ENCODE data around the gene RBM23.
"Not testable (repeated sequence)": the region's sequence is repeated elsewhere in the genome, so short reads cannot be mapped to it uniquely, and the experiment has no call there.

The RBM23 gene
- 56.8 to 101 (median 80.5) reads per million in 18 experiments for total RNA-seq

DNA sequence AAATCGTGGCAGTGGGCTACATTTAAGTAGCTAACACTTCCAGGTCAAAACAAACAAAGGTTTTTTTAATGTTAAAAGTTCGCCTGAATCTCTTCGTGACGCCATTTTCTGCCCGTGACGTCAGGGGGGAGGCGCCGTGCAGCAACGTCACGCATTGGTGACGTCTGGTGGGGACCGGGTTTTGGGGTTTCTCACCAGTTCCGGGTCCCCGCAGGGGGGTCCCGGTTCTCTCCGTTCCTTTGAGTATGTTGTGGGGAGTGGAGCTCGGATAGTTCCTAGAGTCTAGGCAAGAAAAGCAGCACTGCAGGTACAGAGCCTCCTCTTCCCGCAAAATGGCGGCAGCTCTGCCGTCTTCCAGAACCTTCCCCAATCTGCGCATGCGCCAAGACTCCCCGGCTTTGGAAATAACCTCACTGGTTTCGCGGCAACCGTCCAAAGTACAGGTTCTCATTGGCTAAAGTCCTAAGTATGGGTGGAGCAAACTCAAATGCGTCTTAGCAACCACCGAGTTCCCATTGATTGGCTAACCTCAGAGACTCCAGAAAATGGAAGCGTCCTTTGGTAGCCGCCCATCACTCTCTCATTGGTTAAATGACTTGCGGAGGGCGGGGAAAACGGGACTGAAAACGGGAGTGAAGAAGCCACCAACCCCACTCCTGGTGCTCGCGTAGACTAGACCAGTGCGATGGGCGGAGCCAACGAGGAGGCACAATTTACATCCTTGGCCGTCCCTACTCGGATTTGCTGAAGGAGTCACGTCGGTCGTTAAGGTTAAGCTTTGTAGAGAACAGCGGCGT is at the start of gene RBM23:
RBM23 (minus strand) TSS at position 346 of the 797 bp plus-strand sequence.
- DNase-seq: peak; percentile 100

DNA sequence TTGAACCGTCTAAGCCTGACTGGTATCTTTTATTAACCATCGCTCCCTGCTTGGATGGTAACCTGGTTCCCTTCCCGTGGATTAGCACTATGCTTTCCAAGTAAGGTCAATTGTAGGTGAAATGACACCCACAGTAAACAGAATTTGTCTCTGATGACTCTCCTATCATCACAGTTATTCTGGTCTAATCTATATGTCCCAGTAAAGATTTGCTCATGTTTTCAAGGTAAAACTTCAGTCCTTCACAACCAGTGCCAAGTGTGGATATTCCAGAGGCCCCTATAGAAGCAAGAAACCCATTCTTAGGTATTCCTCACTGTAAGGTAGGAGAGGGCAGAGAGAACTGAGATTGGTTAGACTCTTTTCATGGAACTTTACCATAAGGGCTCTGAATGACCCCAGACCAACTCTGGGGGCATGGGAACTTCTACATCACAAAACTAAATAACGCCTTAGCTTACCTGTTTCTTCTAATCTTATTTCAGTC is 47.9 kb upstream of the RBM23 start:
- DNase-seq: no peak

DNA sequence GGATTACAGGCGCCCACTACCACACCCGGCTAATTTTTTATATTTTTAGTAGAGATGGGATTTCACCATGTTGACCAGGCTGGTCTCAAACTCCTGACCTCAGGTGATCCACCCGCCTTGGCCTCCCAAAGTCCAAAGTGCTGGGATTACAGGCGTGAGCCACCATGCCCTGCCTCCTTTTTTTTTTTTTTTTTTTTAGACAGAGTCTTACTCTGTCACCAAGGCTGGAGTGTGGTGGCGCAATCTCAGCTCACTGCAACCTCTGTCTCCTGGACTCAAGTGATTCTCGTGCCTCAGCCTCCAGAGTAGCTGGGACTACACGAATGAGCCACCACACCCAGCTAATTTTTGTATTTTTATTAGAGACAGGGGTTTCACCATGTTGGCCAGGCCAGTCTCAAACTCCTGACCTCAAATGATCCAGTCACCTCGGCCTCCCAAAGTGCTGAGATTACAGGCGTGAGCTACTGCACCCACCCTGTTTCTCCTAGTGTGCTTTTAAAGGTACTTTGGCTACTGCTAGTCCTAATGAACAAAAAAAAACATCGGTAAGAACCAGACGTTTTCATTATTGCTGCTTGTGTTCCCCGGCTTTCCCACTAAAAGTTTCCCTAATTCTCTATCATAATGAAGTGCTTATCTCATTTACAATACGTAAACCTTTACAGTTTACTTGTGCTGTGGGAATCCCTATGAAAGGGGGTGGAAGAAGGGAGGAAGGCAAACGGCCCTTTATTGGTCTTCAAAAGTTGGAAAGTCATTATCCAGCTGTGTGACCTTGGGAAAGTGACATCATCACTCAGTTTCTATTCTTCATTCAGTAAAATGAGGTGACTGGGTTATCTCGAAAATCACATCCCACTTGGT is 47.2 kb upstream of the RBM23 start:
- not testable (repeated sequence) for DNase-seq

DNA sequence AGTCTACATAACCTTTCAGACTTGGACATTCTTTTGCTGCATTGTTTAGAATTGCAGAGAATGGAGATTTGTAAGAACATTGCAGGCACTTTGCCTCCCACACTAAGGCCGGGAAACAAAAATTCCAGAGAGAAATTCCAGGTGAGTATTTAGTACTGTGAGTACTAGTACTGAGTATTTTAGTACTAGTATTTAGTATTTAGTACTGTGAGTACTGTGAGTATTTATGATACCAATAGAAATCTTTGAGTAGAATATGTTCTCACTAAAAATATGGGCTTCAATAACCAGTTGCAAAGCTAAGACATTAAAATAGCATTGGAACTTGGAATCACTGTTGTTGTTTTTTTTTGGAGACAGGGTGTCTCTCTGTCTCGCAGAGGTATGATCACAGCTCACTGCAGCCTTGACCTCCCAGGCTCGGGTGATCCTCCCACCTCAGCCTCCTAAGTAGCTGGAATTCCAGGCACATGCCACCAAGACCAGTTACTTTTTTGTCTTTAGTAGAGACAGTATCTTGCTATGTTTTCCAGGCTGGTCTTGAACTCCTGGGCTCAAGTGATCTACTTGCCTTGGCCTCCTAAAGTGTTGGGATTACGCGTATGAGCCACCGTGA is 43.2 kb upstream of the RBM23 start:
- no peak for DNase-seq

DNA sequence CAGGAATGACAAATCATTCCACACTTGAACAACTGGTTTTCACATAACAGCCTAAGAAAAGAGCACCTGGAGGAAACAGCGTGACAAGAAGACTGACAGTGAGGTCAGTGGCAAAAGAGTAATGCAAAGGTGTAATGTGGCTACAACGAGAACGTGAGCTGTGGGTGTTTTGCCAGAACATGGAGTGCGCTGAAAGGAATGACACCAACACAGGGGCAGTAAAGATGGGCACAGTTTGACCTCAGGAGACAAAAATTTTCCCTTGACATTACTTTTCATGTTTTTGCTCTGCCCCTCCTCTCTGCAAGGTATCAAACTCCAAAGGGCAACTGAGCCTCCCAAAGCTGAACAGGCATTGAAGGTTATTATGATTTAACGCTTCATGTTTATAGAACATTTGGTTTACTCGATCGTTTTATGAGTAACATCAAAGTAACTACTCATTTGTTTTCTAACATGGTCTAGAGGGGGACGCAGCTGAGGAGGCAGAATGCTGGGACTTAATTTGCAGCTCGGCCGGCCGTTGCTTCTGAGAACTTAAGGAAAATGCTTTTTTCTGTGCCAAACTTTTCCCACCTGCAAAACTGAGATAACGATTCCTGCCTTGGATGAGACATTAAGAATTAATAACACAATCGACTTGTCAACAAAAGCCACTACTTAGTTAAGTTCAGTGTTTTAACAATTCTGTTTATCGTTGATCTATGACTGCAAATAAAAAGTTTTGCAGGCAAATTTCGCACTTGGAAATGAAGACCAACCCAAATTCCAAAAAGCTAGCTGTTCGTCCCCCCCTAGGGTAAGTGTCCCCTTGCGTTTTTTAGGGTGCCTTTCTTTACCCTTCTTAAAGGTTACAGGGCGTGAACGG is 37.0 kb upstream of the RBM23 start:
- no peak for DNase-seq

DNA sequence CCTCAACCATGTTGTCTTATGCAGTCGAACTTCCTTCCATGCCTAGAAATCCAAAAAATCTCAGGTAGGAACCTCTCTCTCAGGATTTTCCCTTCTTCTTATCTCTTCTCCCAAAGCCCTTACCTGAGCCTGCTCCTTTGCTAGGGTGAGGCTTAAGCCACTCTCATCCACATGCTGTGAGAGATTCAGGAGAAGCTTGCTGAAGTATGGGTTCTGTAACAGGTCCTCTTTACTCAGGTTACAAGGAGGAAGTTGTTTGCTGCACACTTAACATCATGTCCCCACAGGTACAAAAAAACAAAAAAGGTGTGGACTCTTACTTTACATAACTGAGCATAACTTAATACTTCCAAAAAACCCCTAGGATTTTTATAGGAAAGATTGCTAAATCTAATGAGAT is 33.5 kb upstream of the RBM23 start:
- no peak for DNase-seq

DNA sequence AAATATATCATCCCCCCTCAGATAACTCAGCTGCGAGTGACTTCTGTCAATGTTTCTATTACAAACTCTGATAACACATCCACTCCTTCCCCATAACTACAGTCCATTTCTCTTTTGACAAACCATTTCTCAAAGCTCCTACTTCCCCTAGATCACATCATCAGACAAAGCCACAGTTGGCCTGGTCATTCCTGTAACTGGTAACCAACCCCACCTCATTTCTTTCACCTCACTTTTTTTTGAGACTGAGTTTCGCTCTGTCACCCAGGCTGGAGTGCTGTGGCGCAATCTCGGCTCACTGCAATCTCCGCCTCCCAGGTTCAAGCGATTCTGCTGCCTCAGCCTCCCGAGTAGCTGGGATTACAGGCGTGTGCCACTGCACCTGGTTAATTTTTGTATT is 32.8 kb upstream of the RBM23 start:
- DNase-seq: peak; percentile 31 to 37

DNA sequence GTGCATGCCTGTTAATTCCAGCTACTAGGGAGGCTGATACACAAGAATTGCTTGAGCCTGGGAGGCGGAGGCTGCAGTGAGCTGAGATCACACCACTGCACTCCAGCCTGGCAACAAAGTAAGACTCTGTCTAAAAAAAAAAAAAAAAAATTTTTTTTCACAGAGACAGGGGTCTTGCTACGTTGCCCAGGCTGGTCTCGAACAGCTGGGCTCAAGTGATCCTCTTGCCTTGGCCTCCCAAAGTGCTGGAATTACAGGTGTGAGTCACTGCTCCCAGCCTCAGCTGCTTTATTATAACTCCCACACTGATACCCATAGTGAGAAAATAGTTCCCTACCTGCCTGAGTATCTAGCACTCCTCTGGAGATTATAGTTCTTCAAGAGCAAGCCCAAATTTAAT is 26.7 kb upstream of the RBM23 start:
- DNase-seq: no peak

DNA sequence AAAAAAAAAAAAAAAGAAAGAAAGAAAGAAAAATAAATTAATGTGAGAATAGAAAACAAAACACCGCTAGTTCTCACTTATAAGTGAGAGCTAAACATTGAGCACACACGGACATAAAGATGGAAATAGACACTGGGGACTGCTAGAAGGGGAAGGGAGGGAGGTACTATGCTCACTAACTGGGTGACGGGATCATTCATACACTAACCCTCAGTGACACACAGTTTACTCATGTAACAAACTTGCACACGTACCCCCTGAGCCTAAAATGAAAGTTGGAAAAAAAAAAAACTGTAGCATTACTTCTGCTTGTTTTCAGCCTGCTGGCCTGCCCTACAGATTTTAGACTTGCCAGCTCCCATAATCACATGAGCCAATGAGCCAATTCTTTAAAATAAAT is 20.7 kb upstream of the RBM23 start:
- DNase-seq: no peak

DNA sequence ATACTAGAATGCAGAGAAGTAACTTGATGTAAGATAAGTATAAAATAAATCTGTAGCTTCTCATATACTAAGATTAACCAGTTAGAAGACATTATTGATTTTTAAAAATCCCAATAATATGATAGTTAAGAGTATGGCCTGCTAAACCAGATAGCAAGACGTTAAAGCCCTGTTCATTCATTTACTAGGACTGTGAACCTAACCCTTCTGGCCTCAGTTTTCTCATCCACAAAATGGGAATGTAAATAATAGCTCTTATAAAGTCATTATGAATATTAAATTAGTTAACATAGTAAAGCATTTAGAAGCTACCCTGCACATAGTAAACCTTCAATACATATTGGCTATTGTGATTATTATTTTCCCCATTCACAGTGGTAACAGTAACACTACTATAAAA is 16.2 kb upstream of the RBM23 start:
- DNase-seq: no peak

DNA sequence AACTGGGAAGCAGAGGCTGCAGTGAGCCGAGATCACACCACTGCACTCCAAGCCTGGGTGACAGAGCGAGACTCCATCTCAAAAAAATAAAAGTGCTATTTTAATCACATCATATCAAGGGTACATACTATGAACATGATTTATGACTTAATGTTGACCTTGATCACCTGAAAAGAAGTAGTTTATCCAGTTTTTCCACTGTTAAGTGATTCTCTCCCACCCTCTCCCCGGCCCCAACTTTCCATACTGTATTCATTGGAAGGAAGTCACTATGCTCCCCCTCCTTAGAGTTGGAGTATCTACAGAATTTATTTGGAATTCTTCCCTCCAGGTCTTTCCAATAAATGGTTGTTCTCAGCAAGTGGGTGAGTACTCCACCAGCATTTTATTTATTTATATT is 13.2 kb upstream of the RBM23 start:
- DNase-seq: no peak

DNA sequence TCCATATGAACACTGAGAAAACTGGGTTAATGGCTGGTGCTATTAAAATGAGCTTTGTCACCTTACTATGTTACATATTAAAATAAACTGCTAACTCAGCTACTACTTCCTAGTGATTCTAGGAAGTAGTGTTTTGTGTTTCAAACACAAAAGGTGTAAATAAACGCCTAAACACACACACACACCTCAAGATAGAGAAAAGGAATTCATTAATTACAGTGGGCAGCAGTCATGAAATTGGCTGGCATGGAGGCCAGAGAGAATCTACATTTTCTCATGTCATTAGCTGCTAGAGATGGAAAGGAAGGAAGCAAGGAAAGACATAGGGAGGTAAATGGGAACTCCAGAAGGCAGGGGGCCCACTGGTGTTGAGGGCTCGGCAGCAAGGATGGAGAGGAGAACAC is 11.0 kb upstream of the RBM23 start:
- DNase-seq: no peak

DNA sequence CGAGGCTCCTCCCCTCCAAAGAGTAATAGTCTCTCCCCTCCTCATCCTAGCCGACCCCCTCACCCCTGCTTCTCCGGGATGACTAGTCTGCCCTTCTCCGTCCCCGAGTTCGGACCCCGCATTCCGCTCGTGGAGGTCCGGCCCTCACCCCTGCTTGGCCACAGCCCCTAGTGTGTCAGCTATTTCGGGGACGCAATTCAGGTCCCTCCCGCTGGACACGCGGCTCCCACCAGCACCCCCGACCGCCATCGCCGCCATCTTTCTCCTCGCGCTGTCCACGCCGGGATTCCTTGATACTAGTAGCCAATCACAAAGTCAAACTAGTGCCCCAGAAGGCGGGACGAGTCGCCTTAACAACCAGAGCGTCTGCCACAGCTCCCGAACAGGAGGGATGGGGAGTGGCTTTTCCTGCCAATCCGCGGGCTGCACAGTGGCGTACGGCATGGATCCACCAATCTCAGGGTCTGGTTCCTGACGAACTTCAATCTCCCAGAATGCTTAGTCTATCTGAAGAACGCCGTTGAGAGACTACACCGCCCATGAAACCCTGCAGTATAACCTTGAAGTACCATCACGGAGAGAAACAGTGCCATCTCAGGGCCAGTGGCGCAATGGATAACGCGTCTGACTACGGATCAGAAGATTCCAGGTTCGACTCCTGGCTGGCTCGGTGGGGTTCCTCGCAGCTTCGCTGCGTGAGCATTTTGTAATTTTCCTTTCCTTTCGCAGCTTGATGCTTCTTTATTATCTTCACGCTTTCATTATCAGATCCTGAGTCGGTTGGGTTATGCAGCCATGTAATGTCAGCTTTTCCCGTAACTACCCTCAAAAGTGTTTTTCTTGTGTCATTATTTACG is 10.4 kb upstream of the RBM23 start, which contains the start of gene PRMT5:
PRMT5 (minus strand) TSS at position 273 of the 857 bp plus-strand sequence; CDS start at position 258, 15 bp downstream.
- DNase-seq: peak; percentile 100

DNA sequence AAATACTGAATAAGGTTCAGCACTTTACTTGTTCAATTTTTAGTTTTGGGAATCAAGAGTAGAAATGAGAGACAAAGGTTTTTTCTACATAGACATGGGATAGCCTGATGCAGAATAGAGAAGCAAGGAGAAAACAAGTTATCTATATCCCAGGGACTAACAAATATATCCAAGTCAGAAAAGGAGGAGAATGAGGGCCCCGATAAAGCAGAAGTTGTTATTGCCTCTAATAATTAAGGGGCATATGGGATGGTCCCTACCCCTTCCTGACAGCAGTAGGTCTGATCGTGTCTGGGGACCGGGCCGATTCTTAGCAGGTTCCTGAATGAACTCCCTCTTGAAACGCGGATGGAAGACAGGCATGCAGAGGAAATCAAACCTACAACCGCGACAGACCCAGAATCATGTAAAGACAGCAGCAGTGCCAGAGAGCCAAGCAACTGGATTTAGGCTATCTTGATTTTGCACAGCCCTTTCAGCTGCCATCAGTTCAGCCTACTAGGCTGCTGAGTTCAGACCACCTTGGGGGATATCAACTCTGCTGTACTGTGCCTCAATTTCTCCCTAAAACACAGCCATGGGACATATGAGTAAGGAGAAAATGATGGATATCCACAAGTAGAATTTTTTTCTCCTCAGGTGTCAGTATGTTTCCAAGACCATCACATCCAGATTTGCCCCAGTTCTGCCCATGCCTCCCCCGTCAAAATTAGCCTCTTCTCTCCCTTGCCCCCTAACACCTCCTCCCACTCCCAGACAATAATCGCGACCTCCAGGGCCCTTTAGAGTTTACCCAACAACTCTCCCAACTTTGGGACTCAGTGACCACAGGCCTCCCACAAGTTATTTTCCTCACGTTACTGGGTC is 9.5 kb upstream of the RBM23 start:
- DNase-seq: no peak

DNA sequence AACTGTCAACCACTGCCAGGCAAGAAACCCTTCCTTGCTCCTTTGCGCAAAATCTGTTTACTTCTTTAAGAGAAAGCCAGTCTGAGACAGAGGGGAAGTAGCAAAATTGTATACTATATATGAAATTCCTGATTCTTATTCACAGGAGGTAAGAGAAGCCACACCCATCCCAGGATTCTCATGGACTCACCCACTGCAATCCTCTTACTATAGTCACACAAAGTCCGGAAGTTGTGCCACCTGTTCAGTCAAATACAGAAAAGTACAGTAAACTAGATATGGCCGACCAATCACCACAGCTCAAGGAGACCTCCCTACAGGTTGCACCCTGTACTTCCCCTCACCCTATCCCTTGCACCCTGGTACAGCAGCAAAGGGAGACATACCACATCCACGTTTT is 7.4 kb upstream of the RBM23 start:
- DNase-seq: no peak

DNA sequence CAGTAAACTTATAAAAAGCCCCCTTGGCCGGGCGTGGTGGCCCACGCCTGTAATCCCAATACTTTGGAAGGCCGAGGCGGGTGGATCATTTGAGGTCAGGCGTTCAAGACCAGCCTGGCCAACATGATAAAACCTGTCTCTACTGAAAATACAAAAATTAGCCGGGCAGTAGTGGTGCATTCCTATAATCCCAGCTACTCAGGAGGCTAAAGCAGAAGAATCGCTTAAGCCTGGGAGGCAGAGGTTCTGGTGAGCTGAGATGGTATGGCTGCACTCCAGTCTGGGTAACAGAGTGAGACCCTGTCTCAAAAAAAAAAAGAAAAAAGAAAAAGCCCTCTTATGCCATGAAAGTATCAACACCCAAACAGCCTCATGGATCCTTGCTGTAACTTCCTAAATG is 6.6 kb upstream of the RBM23 start:
- no peak for DNase-seq

DNA sequence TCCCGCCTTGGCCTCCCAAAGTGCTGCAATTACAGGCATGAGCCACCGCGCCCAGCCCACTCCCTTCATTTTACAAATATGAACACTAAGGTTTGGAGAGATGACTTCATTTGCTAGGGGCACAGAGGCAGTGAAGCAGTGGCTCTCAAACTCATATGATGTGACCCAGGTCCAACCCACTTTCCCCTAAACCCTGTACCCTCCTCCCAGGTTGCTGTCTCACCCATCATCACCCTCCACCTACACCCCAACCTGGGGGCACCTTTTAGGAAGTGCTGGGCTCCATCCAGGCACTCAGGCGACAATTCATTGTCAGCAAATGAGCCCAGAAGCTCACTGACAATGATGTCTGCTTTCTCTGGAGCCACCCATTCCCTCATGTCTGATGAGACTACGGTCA is 4.8 kb upstream of the RBM23 start:
- no peak for DNase-seq

DNA sequence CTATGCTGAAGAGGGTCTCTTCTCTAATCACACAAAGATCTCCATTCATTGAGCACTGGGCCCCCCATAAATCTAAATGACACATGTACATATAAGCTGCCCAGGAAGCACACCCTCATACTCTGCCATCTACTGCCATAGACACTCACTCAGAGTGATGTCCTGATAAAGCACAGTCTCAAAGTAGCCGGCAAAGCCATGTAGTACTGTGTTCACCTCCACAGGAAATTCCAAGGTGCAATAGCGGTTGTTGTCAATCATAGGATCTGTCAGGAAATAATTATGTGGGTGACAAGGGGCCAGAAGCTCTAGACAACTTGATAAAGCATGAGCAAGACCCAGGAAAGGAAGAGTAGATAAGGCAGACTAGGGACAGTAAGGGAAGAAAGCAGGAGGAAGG is 3.3 kb upstream of the RBM23 start:
- DNase-seq: no peak

DNA sequence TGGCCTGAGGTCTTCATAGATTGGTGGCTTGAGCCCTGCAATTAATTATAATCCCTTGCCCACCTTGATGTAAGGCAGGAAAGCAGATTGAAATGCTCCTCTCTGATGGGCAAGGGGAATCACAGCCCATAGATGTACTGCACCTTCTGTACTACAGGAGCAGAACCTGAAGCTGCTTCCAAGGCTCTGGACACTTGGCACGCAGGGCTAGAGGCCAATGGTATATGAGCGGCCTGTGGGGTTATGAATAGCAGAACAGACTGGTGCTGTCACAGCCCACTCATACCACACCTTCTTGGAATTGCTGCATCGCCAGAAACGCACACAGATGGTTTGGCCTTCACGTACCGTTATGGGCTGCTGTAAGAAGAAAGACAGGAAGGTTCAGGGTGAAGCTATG is 1.7 kb upstream of the RBM23 start:
- no peak for DNase-seq

DNA sequence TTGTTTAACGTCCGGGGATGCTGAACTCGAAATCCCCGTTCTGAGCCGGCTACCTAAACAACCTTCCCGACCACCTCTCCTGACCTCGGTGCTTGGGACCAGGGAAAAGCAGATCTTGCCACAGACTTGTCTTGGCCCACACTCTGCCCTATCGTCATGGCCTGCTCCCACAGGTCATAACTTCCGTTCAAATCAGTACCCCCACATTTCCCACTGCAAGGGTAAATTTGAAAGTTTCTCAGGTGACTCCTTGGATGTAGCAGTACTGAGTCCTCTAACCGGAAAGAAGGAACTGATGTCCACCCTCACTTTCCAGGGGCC is 612 bp upstream of the RBM23 start:
- DNase-seq: no peak
